HPDE6-E6E7 (cell line): ENCODE data around the gene TLCD2.
"Not testable (repeated sequence)": the region's sequence is repeated elsewhere in the genome, so short reads cannot be mapped to it uniquely, and the experiment has no call there.

Experiments
- DNase-seq: peaks from one replicate; pipeline ENCODE4 v3.0.0; 2011; ENCODE audit warnings: missing footprints; ENCODE audit errors: extremely low spot score

Gene TLCD2

DNA sequence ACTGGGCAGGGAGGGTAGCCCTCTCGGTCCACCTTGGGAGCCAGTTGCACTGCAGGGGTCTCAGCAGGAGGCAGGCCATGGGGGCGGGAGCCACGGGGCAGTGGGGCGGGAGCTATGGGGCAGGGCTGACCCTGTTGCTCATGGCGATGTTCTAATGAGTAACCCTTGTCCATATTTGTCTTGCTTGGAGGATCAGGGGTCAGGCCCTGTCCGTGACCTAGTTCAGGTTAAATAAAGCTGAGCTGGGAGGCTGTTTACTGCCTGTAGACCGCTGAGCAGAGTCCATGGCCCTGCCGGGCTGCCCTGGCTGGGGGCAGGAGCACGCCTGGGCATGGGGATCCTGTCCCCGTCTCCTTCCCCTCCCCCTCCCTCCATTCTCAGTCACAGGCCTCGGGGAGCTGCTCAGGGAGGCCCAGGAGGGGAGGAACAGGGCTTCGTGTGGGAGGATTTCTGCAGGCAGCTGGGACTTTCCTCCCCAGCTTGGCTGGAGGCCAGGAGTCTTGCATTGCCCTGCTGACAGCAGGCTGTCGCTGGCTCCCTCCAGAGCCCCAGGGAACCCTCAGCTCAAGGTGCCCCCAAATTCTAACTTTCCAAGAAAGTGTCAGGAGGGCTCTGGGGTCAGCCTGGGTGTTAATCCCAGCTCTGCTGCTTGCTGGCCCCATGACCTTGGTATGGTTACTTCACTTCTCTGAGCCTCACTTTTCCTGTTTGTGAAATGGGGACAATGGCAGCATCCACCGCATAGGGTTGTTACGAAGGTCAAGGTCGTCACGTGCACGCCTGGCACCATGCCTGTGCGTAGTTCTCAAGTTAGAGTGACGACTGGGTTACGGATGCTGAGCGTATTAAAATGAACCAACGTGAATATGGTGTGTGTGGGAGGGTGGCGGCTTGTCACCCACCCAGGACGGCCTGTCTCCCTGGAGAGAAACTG, 26.4 kb upstream of the TLCD2 start:
- no peak for DNase-seq

DNA sequence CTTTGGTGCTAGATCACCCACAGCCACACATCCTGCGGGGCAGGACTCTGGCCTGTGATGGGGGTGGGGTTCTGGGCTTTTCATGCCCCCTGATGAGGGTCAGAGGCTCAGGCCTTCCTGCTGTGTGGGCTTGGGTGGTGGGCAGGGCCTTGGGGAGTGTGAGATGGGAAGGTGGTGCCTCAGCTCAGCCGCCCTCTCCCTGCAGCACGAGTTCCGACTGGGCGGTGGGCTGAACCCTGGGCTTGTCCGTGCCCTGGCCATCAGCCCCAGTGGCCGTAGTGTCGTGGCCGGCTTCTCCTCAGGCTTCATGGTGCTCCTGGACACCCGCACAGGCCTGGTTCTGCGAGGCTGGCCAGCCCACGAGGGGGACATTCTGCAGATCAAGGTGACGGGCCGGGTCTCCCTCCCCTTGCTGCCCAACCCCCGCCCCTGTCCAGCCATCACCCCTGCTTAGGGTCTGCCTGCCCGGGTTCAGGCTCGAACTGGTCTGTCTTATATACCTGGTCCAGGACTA, 25.7 kb upstream of the TLCD2 start:
- DNase-seq: no peak

DNA sequence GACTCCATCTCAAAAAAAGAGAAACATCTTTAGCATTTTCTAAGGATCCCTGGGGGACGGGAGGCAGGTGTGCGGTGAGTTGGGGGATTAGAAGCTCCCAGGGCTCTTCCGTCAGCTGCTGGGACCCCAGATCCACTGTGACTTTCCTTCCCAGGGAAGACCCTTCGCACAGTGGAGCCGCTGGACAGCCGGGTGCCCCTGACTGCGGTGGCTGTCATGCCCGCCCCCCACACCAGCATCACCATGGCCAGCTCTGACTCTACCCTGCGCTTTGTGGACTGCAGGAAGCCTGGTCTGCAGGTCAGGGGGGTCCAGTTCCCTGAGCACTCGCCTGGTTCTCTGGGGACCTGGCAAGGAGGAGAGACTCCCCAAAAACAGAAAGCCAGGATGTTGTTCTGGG, 25.2 kb upstream of the TLCD2 start:
- no peak for DNase-seq

DNA sequence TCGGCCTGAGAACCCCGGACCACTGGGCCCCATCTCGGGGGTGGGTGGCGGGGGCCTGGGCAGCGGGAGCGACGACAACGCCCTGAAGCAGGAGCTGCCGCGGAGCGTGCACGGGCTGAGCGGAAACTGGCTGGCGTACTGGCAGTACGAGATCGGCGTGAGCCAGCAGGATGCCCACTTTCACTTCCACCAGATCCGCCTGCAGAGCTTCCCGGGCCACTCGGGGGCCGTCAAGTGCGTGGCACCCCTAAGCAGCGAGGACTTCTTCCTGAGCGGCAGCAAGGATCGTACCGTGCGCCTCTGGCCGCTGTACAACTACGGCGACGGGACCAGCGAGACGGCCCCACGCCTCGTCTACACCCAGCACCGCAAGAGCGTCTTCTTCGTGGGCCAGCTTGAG, 23.6 kb upstream of the TLCD2 start:
- DNase-seq: no peak

DNA sequence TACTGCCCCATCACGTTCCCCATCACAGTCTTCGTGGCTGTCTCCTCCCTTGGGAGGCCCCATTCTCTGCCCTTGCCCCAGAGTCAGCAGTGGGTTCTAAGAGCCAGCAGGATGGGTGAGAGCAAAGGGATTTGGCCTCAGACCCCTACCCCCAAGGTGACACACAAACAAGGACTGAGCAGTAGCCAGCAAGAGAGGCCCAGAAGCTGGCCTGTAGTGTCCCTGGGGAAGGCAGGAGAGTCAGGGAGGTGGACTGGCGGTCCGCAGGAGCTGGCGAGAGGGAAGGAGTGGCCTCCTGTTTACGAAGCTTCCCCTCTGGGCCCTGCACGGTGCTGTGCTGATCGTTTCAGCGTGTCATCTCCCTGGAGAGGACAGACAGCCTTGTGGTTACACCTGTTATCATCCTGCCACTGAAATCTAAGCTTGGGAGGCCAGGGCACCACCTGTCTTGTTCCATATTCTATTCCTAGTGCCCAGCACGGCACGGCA, 22.7 kb upstream of the TLCD2 start:
- no peak for DNase-seq

DNA sequence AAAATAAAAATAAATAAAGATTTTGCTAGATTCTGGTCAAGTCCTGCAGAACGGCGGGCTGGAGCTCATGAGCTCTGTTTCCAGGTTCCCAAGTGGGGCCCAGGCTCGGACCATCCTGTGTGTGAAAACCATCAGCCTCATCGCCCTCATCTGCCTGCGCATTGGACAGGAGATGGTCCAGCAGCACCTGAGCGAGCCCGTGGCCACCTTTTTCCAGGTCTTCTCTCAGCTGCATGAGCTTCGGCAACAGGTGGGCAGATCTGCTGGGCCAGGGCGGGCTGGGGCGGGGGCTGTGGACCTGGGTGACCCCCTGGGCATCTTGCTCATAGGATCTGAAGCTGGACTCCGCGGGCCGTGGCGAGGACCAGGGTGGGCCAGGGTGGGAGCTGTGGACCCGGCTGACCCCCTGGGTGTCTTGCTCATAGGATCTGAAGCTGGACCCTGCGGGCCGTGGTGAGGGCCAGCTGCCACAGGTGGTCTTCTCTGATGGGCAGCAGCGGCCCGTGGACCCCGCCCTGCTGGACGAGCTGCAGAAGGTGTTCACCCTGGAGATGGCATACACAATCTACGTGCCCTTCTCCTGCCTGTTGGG, 22.2 kb upstream of the TLCD2 start:
- DNase-seq: no peak

DNA sequence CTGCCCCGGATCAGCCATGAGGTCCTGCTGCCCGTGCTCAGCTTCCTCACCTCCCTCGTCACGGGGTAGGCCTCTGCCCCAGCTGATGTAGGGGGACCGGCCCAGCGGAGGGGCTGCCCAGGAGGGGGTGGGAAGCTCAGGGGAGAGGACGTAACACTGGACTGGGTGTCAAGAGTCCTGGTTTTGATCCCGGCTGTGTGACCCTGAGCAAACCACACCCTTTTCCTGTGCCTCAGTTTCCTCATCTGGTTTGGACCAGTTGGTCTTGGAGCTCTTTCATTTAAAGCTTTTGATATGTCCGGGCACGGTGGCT, 21.0 kb upstream of the TLCD2 start:
- no peak for DNase-seq

DNA sequence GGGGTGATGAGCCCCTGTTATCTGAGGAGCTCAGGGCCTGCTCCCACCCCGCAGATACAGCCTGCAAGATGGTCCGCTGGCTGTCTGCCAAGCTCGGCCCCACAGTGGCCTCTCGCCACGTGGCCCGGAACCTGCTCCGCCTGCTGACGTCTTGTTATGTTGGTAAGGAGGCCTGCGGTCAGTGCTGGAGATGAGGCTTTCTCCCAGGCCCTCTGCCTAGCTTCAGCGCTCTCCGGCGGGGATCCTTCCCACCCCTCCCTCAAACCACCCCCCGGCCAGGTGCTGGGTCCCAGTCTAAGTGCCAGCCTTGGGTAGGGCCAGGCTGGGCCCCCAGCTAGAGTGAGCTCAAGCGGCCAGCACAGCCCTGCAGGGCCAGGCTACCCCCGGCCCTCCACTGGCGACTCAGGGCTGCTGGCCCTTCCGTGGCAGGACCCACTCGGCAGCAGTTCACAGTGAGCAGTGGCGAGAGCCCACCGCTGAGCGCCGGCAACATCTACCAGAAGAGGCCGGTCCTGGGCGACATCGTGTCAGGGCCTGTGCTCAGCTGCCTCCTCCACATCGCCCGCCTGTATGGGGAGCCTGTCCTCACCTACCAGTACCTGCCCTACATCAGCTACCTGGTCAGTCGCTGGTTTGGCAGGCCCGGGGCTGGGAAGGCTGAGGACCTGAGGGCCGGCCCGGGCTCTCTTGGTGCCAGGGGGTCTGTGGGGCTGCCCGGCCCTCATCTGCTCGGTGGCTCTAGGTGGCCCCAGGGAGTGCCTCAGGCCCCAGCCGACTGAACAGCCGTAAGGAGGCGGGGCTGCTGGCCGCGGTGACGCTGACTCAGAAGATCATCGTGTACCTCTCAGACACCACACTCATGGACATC, 20.4 kb upstream of the TLCD2 start:
- DNase-seq: no peak

DNA sequence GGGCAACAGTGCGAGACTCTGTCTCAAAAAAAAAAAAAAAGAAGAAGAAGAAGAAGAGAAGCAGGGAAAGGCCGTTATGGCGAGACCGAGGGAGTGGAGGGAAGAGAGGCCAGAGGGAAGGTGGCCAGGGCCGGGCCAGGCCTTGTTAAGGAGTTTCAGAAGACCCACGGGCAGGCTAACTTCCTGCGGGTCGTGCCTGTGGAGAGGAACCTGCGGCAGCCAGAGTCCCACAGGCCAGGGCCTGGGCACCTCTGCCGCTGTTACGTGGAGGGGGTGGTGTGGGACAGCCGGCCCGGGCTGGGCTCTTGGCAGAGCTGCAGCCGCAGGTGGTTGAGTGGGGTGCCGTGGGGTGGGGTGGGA, 19.8 kb upstream of the TLCD2 start:
- DNase-seq: no peak

DNA sequence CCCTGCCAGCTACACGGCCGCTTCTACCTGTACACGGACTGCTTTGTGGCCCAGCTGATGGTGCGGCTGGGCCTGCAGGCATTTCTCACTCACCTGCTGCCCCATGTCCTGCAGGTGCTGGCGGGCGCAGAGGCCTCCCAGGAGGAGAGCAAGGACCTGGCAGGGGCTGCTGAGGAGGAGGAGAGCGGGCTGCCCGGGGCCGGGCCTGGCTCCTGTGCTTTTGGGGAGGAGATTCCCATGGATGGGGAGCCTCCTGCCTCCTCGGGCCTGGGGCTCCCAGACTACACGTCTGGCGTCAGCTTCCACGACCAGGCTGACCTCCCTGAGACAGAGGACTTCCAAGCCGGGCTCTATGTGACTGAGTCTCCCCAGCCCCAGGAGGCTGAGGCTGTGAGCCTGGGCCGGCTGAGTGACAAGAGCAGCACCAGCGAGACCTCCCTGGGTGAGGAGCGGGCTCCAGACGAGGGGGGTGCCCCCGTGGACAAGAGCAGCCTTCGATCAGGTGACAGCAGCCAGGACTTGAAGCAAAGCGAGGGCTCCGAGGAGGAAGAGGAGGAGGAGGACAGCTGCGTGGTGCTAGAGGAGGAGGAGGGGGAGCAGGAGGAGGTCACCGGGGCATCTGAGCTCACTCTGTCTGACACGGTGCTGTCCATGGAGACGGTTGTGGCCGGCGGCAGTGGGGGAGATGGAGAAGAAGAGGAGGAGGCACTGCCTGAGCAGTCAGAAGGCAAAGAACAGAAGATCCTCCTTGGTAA, 17.9 kb upstream of the TLCD2 start:
- DNase-seq: no peak

DNA sequence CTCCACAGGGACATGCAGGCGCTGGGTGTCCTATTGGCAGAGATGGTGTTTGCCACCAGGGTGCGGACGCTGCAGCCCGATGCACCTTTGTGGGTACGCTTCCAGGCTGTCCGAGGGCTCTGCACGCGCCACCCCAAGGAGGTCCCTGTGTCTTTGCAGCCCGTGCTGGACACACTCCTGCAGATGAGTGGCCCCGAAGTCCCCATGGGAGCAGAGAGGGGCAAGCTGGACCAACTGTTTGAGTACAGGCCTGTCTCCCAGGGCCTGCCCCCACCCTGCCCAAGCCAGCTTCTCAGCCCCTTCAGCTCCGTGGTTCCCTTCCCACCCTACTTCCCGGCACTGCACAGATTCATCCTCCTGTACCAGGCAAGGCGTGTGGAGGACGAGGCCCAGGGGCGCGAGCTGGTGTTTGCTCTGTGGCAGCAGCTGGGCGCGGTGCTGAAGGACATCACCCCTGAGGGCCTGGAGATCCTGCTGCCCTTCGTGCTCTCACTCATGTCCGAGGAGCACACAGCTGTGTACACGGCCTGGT, 17.1 kb upstream of the TLCD2 start:
- no peak for DNase-seq

DNA sequence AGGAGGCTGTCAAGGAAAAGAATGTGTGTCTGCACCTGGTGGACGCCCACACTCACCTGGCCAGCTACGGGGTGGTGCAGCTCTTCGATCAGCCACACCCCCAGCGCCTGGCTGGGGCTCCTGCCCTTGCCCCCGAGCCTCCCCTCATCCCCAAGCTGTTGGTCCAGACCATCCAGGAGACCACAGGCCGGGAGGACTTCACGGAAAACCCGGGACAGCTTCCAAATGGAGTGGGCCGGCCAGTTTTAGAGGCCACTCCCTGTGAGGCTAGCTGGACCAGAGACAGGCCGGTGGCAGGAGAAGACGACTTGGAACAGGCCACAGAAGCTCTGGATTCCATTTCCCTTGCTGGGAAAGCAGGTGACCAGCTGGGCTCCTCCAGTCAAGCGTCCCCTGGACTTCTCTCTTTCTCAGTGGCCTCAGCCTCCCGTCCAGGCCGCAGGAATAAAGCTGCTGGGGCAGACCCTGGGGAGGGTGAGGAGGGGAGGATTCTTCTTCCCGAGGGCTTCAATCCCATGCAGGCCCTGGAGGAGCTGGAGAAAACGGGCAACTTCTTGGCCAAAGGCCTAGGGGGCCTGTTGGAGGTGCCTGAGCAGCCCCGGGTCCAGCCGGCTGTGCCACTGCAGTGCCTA, 16.6 kb upstream of the TLCD2 start:
- DNase-seq: no peak

DNA sequence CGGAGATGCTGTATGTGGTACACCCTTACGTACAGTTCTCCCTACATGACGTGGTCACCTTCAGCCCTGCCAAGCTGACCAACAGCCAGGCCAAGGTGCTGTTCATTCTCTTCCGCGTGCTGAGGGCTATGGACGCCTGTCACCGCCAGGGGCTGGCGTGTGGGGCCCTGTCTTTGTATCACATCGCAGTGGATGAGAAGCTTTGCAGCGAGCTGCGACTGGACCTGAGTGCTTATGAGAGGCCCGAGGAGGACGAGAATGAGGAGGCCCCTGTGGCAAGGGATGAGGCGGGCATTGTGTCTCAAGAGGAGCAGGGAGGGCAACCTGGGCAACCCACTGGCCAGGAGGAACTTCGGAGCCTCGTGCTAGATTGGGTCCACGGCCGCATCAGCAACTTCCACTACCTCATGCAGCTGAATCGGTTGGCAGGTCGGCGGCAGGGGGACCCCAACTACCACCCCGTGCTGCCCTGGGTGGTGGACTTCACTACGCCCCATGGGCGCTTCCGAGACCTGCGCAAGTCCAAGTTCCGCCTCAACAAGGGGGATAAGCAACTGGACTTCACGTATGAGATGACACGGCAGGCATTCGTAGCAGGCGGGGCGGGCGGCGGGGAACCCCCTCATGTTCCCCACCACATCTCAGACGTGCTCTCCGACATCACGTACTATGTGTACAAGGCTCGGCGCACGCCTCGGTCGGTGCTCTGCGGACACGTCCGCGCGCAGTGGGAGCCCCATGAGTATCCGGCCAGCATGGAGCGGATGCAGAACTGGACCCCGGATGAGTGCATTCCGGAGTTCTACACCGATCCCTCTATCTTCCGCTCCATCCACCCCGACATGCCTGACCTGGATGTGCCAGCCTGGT, 15.7 kb upstream of the TLCD2 start:
- DNase-seq: no peak

DNA sequence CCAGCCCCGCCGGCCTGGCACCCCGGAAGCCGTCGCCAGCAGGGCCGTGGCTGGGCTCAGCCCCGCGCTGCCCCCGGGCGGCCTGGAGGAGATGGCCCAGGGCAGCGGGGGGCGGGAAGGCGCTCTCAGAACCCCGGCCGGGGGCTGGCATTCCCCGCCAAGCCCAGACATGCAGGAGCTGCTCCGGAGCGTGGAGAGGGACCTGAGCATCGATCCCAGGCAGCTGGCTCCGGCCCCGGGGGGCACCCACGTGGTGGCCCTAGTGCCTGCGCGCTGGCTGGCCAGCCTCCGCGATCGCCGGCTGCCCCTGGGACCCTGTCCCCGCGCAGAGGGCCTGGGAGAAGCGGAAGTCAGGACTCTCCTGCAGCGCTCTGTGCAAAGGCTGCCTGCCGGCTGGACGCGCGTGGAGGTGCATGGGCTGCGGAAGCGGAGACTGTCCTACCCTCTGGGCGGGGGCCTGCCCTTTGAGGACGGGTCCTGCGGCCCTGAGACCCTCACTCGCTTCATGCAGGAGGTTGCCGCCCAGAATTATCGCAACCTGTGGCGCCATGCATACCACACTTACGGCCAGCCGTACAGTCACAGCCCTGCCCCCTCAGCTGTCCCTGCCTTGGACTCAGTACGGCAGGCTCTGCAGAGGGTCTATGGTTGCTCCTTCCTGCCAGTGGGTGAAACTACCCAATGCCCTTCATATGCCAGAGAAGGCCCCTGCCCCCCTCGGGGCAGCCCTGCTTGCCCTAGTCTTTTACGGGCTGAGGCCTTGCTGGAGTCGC, 14.9 kb upstream of the TLCD2 start:
- no peak for DNase-seq

DNA sequence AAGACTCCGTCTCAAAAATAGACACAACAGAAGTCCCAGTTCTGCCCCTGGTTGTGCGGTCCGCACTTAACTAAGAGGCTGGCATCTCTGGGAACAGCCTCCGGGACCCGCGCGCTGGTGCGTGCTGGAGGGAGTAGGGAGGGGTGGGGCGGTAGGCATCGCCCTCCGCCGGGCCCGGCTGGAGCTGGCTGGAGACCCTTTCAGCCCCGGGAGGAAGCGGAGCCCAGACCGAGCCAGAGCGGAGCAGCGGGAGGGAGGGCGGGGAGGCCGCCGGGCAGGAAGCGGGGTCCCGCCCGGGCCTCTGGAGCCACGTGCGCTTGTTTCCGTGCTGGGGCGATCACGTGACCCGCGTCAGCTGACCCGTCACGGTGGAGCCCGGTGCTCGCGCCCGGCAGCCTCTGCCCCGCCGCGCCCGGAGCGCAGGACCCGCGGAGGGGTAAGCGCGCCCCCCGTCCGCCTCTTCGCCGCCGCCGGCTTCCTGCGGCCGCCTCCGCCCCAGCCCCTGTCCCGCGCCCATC, 14.2 kb upstream of the TLCD2 start, which contains the start of gene WDR81:
Gene WDR81, plus strand, starts transcription at position 354 of the 518 bp plus-strand sequence. CDS start 256 bp downstream, outside the sequence.
- DNase-seq: peak; percentile 86

DNA sequence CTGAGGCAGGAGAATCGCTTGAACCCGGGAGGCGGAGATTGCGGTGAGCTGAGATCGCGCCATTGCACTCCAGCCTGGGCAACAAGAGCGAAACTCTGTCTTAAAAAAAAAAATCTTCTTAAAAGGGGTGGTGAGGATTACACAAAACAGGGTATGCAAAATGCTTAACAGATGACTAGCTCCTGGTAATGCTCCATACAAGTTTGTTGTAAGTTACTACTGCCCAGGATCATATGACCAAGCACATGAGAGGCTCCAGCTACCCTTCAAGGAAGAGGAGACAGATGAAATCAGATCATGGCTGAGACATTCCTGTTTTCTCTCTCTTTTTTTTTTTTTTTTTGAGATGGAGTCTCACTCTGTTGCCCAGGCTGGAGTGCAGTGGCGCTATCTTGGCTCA, 11.8 kb upstream of the TLCD2 start:
- not testable (repeated sequence) for DNase-seq

DNA sequence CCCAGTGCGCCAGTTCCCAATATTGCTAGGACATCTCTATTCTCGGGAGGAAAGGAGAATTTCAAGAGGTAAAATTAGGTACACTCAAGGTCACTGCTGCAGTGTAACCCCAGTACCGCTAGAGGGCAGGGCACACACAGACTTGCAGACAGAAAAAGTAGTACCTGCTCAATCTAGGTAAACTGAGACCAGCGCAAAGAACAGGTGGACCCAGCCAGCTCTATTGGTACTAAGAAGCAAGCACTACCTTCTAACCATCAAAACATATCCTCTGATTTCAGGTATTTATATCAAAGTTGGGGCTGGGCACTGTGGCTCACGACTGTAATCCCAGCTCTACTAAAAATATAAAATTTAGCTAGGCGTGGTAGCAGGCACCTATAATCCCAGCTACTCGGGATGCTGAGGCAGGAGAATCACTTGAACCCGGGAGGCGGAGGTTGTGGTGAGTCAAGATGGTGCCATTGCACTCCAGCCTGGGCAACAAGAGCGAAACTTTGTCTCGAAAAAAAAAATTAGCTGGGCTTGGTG, 10.7 kb upstream of the TLCD2 start:
- DNase-seq: no peak
